ENCODE measurements around the gene ACSL1. TPM values are rescaled to one million over a fixed set of nuclear protein-coding genes. Genes with fewer than 3 reads are reported as not detected.
A peak's percentile ranks its signal among the peaks of the same experiment; 100 is the strongest.

ACSL1 gene
- total and polyA plus RNA-seq, 9 donors: 12.0 to 47.9 (median 19.8) TPM

GRCh38 chr4:184806229-184806550 is 19.6 kb downstream of the ACSL1 start:
- no peaks in the 10 kb centered on the region for H3K9me3 ChIP-seq
- WGBS, 3 donors: 95 to 100% (median 98%) methylated on average over 2 of the region's 2 CpGs
- no peak overlapping the region for H3K4me3 ChIP-seq
- no peak for TF ChIP-seq POLR2A (IDR thresholded peaks at IDR 0.05)
- no peak for TF ChIP-seq CTCF (IDR thresholded peaks at IDR 0.05)
- no peak for TF ChIP-seq EP300 (IDR thresholded peaks at IDR 0.05)
- no peaks in the 10 kb centered on the region for H3K36me3 ChIP-seq
- DNase-seq: no peak
- intact Hi-C loops (cut with DNase I): no loop called here
- H3K4me1 ChIP-seq (ENCODE audit: insufficient read depth): peaks cover 6% of the 10 kb centered on the region
- H3K27me3 ChIP-seq: no peaks in the 10 kb centered on the region
- no peak overlapping the region for H3K27ac ChIP-seq

DNA sequence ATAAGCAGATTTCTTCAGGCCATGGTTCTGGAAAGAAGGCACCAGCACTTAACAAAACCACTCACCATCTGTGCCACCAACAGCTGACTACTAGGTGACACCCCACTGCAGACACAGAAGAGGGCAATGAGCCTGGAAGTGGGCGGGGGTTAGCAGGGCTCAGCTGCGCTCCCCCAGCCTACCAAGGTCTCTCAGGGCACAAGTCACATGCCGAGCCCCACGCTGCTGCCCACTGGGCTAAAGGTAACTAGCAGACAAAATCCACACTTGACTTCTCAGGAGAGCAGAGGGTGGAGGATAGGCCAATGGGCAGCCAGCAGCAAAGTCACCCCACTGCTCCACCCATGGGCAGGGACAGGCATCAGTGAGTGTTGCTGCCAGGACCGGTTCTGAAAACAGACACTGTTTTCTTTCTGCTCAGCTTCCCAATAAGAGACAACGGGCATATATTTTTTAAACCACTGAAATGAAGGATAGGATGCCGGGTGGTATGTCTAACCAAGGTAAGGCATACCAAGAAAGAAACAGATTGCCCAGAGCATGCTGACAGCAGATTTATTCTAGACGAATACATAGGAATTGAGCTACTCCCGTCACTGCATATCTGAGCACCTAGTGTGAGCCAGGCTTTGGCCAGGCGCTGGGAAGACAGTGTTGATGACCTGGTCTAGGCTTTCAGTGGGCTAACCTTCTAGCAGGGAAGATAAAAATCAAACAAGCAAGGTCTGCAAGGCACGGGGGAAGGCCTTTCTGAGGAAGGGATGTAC is 20.1 kb downstream of the ACSL1 start:
- Histone ChIP-seq H3K27me3 (no peaks in the 10 kb centered on the region), H3K4me3 (no peak overlapping the region), H3K36me3 (no peaks in the 10 kb centered on the region), H3K27ac (no peak overlapping the region), H3K4me1 (ENCODE audit: insufficient read depth) (peaks cover 6% of the 10 kb centered on the region), H3K9me3 (no peaks in the 10 kb centered on the region)
- intact Hi-C loops (cut with DNase I): no loop called here
- no peak for TF ChIP-seq POLR2A (IDR thresholded peaks at IDR 0.05)
- TF ChIP-seq EP300 (IDR thresholded peaks at IDR 0.05): no peak
- no peak for TF ChIP-seq CTCF (IDR thresholded peaks at IDR 0.05)
- WGBS, 3 donors: 73 to 82% (median 81%) methylated on average over 11 of the region's 11 CpGs
- peak in 3 of 5 donors; percentile 11 to 44 (median 26) for DNase-seq

GRCh38 chr4:184804621-184805020 is 21.1 kb downstream of the ACSL1 start:
- WGBS, 3 donors: 91 to 93% (median 93%) methylated on average over 5 of the region's 5 CpGs
- H3K27me3 ChIP-seq: no peaks in the 10 kb centered on the region
- no peaks in the 10 kb centered on the region for H3K9me3 ChIP-seq
- intact Hi-C loops (cut with DNase I): no loop called here
- no peak overlapping the region for H3K27ac ChIP-seq
- TF ChIP-seq POLR2A (IDR thresholded peaks at IDR 0.05) (no peak), CTCF (IDR thresholded peaks at IDR 0.05) (no peak), EP300 (IDR thresholded peaks at IDR 0.05) (no peak)
- no peaks in the 10 kb centered on the region for H3K36me3 ChIP-seq
- no peak for DNase-seq
- peaks cover 6% of the 10 kb centered on the region for H3K4me1 ChIP-seq (ENCODE audit: insufficient read depth)
- H3K4me3 ChIP-seq: no peak overlapping the region

- Histone ChIP-seq H3K9me3 (no peaks in the 10 kb centered on the region), H3K27me3 (no peaks in the 10 kb centered on the region), H3K36me3 (no peaks in the 10 kb centered on the region), H3K4me3 (no peak overlapping the region), H3K4me1 (ENCODE audit: insufficient read depth) (peaks cover 6% of the 10 kb centered on the region), H3K27ac (no peak overlapping the region)
- intact Hi-C loops (cut with DNase I): no loop called here
- no peak for TF ChIP-seq CTCF (IDR thresholded peaks at IDR 0.05)
- TF ChIP-seq EP300 (IDR thresholded peaks at IDR 0.05): no peak
- no peak for TF ChIP-seq POLR2A (IDR thresholded peaks at IDR 0.05)
- 91 to 94% (median 92%) methylated on average over 4 of the region's 4 CpGs for WGBS, 3 donors
- DNase-seq: no peak
Observed at GRCh38 chr4:184803874-184804273, 21.9 kb downstream of the ACSL1 start.

Measured in ovary (tissue), 9 donors.